Stimulated activated CD8-positive, alpha-beta memory T cell treated with anti-CD3 and anti-CD28 coated beads, Interleukin-7, amount 100 ng/mL, for 1 hour (primary cell): Measurements from ENCODE around the gene CERS6.

ENCODE experiments used
- DNase-seq, 2 donors: peaks; one replicate each; pipeline ENCODE4 v3.0.0-alpha.2; 2020; ENCODE audit warnings: low read depth in 2 of 2

CERS6 gene

GRCh38 chr2:168568476-168569267 lies 112.6 kb downstream of the CERS6 start:
- no peak for DNase-seq

GRCh38 chr2:168571061-168571460 lies 115.0 kb downstream of the CERS6 start:
- no peak for DNase-seq

GRCh38 chr2:168573128-168573903 lies 117.2 kb downstream of the CERS6 start:
- no peak for DNase-seq

GRCh38 chr2:168574856-168575630 lies 119.0 kb downstream of the CERS6 start:
- no peak for DNase-seq

DNA sequence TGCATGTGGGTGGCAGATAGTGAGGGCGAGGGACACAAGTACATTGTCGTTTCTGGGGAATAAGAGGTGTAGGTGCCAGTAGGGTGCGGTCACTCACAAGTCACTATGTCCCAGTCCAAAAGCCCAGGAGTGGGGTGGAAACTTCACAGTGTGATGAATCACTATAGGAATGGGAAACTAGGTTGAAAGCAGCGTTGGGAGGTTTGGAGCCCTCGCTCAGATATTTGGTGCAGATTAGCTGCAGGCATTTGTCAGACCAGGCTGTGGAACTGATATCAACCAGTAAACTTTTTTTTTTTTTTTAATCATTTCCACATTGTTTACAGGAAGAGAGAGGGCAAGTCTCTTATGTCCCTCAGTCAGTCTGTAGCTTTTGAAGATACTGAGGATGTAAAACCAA lies 121.8 kb downstream of the CERS6 start:
- no peak for DNase-seq

DNA sequence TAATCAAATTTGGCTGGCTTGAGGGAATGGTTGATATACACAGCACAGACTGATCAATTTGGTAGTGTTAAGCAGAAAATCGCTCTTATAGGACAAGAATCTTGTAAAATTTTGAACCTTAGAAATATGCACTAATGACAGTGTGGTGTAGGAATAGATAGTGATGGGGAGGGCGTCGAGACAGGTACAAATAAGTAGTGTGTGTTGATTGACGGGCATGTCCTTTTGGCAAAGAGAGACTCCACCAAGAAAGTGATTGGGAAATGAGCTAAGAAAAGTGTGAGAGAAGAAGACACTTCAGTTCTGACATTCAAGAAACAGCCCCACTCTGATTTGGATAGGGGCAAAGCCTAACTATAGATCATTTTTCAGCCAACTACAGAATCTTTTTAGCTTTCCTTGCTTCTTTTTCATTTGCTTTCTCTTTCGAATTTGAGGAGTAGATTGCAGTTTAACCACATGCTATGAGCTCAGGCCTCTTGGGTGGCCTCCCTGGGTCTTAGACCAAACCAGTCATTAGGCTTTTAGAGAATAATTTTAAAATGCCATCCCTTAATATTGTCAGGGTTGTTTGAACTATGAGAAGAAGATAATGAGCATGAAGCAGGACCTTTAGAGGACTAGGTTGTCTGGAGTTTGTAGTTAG lies 127.1 kb downstream of the CERS6 start:
- DNase-seq, result no peak

DNA sequence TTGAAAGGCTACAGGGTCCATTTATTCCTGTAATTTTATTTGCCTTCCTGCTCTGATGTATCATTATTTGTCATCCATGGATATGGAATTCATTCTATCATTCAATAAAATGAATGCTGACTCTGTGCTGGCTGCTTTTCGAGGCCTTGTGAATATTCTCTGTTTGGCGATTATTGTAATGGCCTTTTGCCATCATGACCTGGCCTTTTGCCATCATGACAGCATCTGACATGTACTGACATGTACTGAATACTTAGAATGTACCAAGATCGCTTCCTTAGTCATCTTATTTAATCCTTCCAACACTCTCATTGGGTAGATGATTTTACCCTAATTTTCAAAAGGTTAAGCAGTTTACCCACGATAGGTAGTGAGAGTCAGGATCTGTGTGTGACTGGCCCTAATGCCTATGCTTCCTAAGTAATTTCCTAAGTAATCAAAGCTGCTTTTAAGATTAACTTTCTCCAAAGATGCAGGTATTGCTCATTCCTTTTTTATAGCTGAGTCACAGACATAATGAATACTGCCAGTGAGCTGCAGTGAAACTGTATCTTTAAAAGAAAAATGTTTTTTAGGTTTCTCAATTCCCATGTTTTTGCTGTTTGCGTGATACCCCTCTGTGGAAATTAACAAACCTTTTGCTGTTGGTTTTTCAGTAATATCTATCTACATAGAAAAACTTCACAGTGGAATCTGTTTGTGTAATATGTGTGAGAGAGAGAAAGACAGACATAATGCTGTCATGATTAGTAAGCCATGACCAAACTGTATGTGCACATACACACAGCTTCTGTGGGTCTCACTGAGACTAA lies 127.8 kb downstream of the CERS6 start:
- no peak for DNase-seq

DNA sequence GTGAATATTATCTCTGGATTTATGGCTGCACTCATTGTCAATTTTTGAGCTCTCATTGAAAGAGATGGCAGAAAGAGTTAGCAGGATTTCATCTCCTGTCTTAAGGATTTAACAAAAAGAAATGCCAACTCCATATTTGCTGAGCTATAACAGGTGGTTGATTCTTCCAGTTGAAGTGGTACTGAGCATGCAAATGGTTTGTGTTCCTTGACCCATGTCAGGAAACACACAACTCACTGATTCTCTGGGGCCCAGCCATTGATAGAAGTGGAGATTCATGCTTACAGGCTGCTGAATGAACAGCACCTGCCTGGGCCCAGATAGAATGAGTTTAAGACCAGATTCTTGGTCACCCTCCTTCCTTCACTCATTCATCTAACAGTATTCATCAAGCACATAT lies 128.8 kb downstream of the CERS6 start:
- no peak for DNase-seq

GRCh38 chr2:168585700-168586099 lies 129.6 kb downstream of the CERS6 start:
- no peak for DNase-seq

DNA sequence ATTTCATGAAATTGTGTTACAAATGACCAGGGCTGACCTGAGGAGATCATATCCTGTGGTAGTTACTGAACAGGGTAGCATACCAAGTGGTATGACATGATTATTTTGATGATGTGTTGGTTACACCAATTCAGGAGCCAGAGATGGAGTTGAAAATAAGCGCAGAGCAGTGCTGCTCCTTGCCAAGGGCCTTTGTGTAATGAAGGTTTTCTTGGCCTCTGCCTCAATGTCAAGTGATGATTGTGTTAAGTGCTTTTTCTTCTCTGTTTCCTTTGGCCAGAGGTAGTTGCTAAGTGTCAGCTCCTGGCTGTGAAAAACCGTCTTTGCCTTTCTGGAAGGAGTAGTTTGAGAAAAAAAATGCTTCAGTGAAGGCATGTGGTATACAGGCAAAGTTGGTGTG lies 131.2 kb downstream of the CERS6 start:
- DNase-seq, result no peak

GRCh38 chr2:168589236-168590211 lies 133.5 kb downstream of the CERS6 start:
- DNase-seq, result no peak

DNA sequence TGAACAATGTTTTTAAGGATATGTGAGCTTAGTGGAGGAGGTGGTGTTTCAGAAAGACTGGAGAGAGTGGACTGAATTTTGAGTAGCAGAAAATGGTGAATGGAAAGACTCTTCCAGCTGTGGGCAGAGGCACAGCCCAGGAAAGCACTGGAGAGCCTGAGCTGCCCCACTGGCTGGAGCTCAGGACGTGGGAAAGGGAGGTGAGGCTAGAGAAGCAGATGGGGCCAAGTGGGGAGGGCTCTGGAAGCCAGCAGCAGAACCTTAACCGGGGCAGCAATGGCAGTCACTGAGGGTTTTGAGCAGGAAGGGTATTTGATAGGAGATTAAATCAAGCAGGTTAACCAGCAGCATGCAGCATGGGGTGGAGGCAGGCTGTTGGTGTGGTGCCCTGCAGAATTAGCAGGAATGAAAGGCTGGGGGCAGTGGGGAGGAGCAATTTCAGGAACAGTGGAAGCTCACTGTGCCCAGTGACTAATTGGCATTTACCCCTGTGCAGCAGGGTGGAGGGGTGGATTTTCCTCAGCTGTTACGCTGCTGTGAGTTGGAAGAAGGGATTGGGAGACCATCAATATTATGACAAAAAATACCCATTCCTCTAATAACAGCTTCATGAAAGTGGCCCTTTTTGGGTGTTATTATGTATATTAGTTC lies 136.2 kb downstream of the CERS6 start:
- DNase-seq, result no peak

DNA sequence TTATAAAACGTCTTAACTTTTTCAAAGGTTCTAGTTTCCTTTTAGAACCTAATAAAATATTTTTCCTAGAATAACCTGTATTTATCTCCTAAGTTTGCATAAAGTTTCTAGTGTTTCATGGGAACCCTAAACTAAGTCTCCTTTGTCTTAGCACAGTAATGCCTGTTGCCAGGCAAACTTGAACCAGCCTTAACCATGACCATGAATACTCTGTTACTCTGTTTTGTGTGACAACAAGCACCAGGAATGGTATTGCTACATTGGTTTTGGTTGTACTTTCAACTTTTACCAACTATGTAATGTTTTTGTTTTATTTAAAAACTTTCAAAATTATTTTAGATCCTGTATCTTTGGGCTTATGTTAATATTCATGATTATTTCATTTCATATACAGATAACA lies 137.6 kb downstream of the CERS6 start:
- DNase-seq, result no peak

DNA sequence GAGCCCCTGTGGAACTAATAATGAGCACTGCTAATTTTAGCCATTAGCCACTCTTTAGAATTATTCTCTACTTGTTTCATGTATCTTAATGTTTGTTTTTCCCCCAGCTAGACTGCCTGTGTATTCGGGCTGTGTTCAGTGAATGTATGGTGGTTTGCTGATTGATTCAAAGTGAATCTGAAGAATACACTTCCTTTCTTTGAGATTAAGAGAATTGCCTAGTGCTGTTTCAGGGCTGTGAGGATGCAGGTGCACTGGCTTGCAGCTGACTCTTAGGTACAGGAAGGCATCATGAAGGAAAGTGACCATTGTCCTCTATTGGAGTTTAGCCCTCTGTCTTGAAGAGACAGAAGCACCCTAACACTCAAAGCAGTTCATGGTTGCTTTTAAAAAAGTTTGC lies 138.7 kb downstream of the CERS6 start:
- DNase-seq, result no peak

DNA sequence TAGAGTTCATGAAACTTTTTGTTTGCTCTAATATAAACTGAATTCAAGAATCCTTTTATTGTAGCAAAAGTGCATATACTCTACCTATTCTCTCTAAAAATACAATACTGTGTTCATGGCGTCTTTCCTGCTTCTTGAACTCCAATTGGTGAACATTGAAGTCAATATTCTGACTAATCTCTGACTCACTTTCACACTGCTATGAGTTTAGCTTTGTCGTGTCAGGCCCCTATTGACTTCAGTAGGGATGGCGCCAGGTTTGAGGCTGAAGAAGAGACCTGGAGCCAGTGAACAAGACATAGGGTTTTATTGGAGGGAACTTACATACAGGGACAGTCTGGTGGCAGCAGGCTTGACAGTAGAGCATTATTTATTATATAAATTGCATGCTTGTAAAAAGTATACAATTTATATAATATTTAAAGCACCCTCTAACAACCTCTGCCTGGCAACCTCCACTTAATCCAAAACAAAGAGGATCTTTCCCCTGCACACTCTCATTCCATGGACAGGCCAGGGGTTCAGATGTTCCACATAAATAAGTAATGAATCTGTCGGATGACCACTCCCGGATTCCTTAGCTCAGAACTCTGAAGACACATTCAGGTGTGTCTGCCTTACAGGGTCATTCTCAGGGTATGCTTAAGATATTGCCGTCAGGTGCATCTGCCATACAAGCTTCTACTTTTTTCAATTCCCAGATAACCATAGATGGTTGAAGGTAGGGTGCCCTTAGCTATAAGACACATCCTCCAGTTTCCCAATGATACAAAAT lies 141.0 kb downstream of the CERS6 start:
- no peak for DNase-seq

DNA sequence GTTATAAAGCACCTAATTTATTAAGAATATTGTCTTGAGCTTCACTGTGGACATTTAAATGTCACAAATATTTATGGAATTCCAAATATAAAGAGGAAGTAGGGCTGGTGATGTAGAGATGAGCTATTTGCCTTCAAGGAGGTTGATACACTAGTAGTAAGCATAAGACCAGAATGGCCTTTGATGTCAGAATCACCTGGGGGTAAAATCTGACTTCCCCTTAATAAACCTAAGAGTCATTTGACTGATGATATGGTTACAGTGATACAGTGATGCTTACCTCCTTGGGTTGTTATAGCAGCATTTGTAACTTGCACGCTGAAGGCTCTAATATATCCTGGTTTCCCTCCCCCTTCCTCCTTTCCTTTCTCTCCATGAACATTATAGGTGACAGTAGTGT lies 143.7 kb downstream of the CERS6 start:
- DNase-seq, result no peak

GRCh38 chr2:168600949-168601348 lies 144.9 kb downstream of the CERS6 start:
- DNase-seq, result no peak

- DNase-seq, result no peak
These were observed 145.7 kb downstream of the CERS6 start for GRCh38 chr2:168601741-168602140.

- no peak for DNase-seq
These were observed 146.3 kb downstream of the CERS6 start for GRCh38 chr2:168602379-168602778.
